Stimulated activated CD4-positive, alpha-beta T cell treated with anti-CD3 and anti-CD28 coated beads, TNF-alpha, amount 100 ng/mL, for 4 hours (primary cell): ENCODE results near the gene ZNF226.
A peak's percentile ranks its signal among the peaks of the same experiment; 100 is the strongest.
"Not testable (repeated sequence)": the region's sequence is repeated elsewhere in the genome, so short reads cannot be mapped to it uniquely, and the experiment has no call there.

Experiments used
- DNase-seq, 3 experiments: peaks; one replicate each; pipeline ENCODE4 v3.0.0-alpha.2; 2020; ENCODE audit warnings: low read depth in 3 of 3

Gene ZNF226

GRCh38 chr19:44212250-44212865 lies 47.5 kb downstream of the ZNF226 start, which contains the start of gene ZNF227:
TSS of gene ZNF227 (plus strand) at chr19:44212532. CDS start at chr19:44217793, 5,261 bp downstream.
- peak; percentile 63 to 72 (median 66) for DNase-seq

GRCh38 chr19:44212866-44213346 lies 48.0 kb downstream of the ZNF226 start:
- DNase-seq: no peak

- not testable (repeated sequence) for DNase-seq
Measured at GRCh38 chr19:44219926-44220325, 55.0 kb downstream of the ZNF226 start.

- not testable (repeated sequence) for DNase-seq
Measured at GRCh38 chr19:44220761-44221160, 55.9 kb downstream of the ZNF226 start.

GRCh38 chr19:44221291-44221690 lies 56.4 kb downstream of the ZNF226 start:
- not testable (repeated sequence) for DNase-seq
